IMR-90 (cell line): ENCODE results near the gene ZMIZ1.

ENCODE experiments used
- NFE2L2 ChIP-seq: fragments of 150-350 bp; IDR thresholded peaks from 2 replicates; pipeline ENCODE4 v1.6.1; 2016; ENCODE audit warnings: low read depth, mild to moderate bottlenecking, low read length
- TF ChIP-seq, protein P1 (sequence below): conservative IDR thresholded peaks from 2 replicates; pipeline ENCODE4 v1.5.1; 2012; ENCODE audit warnings: mild to moderate bottlenecking, low read depth, low read length, improper control_type of control experiment

DNA sequence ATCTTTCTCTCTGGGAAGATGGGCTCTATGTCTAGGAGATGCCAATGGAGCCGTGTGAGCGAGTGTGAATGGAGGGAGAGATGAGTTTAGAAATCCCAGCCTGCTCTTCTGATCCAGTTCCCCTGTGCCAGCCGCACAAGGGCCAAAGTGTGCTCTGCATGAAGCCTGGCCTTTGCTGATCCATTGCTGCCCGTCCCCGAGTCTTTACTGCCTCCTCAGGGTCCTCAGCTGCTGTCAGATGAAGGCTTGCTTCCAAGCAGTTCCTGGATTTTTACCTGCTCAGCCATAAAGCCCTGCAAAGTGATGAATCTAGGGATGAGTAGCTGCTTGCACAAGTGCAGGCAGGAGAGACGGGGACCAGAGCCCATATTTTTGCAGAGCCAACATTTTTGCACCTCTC is 115.9 kb downstream of the ZMIZ1 start:
- TF ChIP-seq, protein P1, sequence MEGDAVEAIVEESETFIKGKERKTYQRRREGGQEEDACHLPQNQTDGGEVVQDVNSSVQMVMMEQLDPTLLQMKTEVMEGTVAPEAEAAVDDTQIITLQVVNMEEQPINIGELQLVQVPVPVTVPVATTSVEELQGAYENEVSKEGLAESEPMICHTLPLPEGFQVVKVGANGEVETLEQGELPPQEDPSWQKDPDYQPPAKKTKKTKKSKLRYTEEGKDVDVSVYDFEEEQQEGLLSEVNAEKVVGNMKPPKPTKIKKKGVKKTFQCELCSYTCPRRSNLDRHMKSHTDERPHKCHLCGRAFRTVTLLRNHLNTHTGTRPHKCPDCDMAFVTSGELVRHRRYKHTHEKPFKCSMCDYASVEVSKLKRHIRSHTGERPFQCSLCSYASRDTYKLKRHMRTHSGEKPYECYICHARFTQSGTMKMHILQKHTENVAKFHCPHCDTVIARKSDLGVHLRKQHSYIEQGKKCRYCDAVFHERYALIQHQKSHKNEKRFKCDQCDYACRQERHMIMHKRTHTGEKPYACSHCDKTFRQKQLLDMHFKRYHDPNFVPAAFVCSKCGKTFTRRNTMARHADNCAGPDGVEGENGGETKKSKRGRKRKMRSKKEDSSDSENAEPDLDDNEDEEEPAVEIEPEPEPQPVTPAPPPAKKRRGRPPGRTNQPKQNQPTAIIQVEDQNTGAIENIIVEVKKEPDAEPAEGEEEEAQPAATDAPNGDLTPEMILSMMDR = no peak
- TF ChIP-seq NFE2L2 = no peak
